GM12878 (cell line): ENCODE data around the gene LDLRAD4. TPM values are rescaled to one million over a fixed set of nuclear protein-coding genes. Genes with fewer than 3 reads are reported as not detected.

ENCODE experiments used
- ATAC-seq: fragments of 200-7000 bp; cut with Tn5 transposase; 3 replicates; pipeline ENCODE4 v1.9.1; 2020; ENCODE audit warnings: mild to moderate bottlenecking, moderate library complexity
- BruUV-seq: library from RNA; stranded (reverse); fragments of 400-500 nt; replicated peaks from 2 replicates; lab custom pipeline; 2021; lab: Mats Ljungman, UMichigan
- CTCF ChIA-PET: fragments of 300-600 bp; sonication (Branson Sonifier 250); formaldehyde crosslinking; extraction: SDS; loops from one replicate; lab custom pipeline; 2021; ENCODE audit warnings: inconsistent platforms; lab: Yijun Ruan, JAX
- POLR2A ChIA-PET: fragments of 350-600 bp; formaldehyde crosslinking; extraction: SDS; loops from one replicate; lab custom pipeline; 2021; ENCODE audit warnings: inconsistent platforms; lab: Charles Lee
- RAD21 ChIA-PET: fragments of 300-600 bp; sonication (Branson Sonifier 250); formaldehyde crosslinking; loops from one replicate; lab custom pipeline; 2023; ENCODE audit warnings: antibody characterized with exemption; ENCODE audit not compliant: unreplicated experiment; lab: Charles Lee
- SMC1A ChIA-PET: fragments of 300-600 bp; sonication (Branson Sonifier 250); formaldehyde crosslinking; loops from one replicate; lab custom pipeline; 2023; ENCODE audit not compliant: unreplicated experiment, uncharacterized antibody; lab: Charles Lee
- DNase-seq: peaks from one replicate; pipeline ENCODE4 v3.0.0-alpha.2; 2011; ENCODE audit warnings: low read depth, low spot score
- FAIRE-seq: peaks from 3 replicates; lab custom pipeline; 2011; peaks lifted over from hg19 to GRCh38; lab: Jason Lieb, UNC
- H2AFZ ChIP-seq: 2 replicates; pipeline ENCODE4 v1.6.0; 2011; ENCODE audit warnings: low read depth, low read length, control low read depth; ENCODE audit not compliant: control insufficient read depth
- H3K27ac ChIP-seq: 2 replicates; pipeline ENCODE4 v1.5.1; 2011; ENCODE audit warnings: control low read depth; ENCODE audit not compliant: control insufficient read depth, insufficient read depth
- H3K27me3 ChIP-seq, 2 experiments: replicated peaks in 1 of 2; 2 replicates each; pipeline versions ENCODE4 v1.6.0 to v1.6.1; 2011; ENCODE audit warnings: low read length in 1 of 2; ENCODE audit not compliant: control insufficient read depth in 2 of 2, insufficient read depth in 2 of 2
- H3K36me3 ChIP-seq, 2 experiments: 2 replicates each; pipeline ENCODE4 v1.5.1; 2011; ENCODE audit warnings: low read length in 1 of 2; ENCODE audit not compliant: control insufficient read depth in 2 of 2, insufficient read depth in 2 of 2
- H3K4me1 ChIP-seq: 2 replicates; pipeline ENCODE4 v1.6.1; 2011; ENCODE audit warnings: mild to moderate bottlenecking, low read length, moderate library complexity, mixed read lengths; ENCODE audit not compliant: control insufficient read depth, insufficient read depth
- H3K4me2 ChIP-seq: 2 replicates; pipeline ENCODE4 v1.6.0; 2011; ENCODE audit warnings: control low read depth; ENCODE audit not compliant: control insufficient read depth, insufficient read depth
- H3K4me3 ChIP-seq: fragments of 200-600 bp; sonication (generic); 2 replicates; pipeline ENCODE4 v1.5.1; 2016
- H3K79me2 ChIP-seq: 2 replicates; pipeline ENCODE4 v1.6.0; 2011; ENCODE audit warnings: low read length; ENCODE audit not compliant: control insufficient read depth, insufficient read depth
- H3K9ac ChIP-seq: 2 replicates; pipeline ENCODE4 v1.8.0; 2011; ENCODE audit warnings: low read length, control low read depth, mixed read lengths; ENCODE audit not compliant: control insufficient read depth, insufficient read depth
- H3K9me3 ChIP-seq: replicated peaks from 3 replicates; pipeline ENCODE4 v1.5.1; 2011; ENCODE audit warnings: mild to moderate bottlenecking, low read length; ENCODE audit not compliant: control insufficient read depth, insufficient read depth
- H4K20me1 ChIP-seq: 2 replicates; pipeline ENCODE4 v1.6.0; 2011; ENCODE audit not compliant: control insufficient read depth, insufficient read depth
- BACH1 ChIP-seq: fragments of 450-650 bp; IDR thresholded peaks from 2 replicates; pipeline ENCODE4 v1.6.1; 2017; ENCODE audit warnings: mild to moderate bottlenecking, borderline replicate concordance
- E4F1 ChIP-seq: fragments of 450-650 bp; IDR thresholded peaks from 2 replicates; pipeline ENCODE4 v1.6.1; 2018; ENCODE audit warnings: borderline replicate concordance, mild to moderate bottlenecking; ENCODE audit not compliant: partially characterized antibody
- RAD21 ChIP-seq: IDR thresholded peaks from 2 replicates; pipeline ENCODE4 v1.6.1; 2011; ENCODE audit warnings: mild to moderate bottlenecking, low read depth, low read length, moderate library complexity; ENCODE audit not compliant: insufficient read depth
- RELA ChIP-seq: fragments of 450-650 bp; IDR thresholded peaks from 2 replicates; pipeline ENCODE4 v1.8.0; 2014; ENCODE audit warnings: borderline replicate concordance; ENCODE audit not compliant: partially characterized antibody
- WGBS: methylation state at CpG from one replicate; pipeline ENCODE4 v1.1.6; 2016; ENCODE audit warnings: low lambda C conversion rate; ENCODE audit not compliant: insufficient replicate concordance, insufficient coverage; ENCODE audit errors: missing lambda C conversion rate; 5-methylcytosine and 5-hydroxymethylcytosine counted together
- in situ Hi-C: fragments of 300-500 bp; cut with MboI; formaldehyde crosslinking; loops from 9 replicates; pipeline ENCODE4 v1.14.3; 2018; ENCODE audit warnings: mixed read lengths
- intact Hi-C: fragments of 100-400 bp; cut with micrococcal nuclease; formaldehyde crosslinking; loops from one replicate; pipeline ENCODE4 v1.14.2; 2022; ENCODE audit not compliant: unreplicated experiment
- polyA plus RNA-seq, 11 experiments: library from polyadenylated mRNA; depleted of rRNA in 4 of 11; unstranded in 6 of 11; stranded (reverse) in 5 of 11; fragments of >200 nt; fragmentation: Nextera tagmentation in 4 of 11; fragmentation: Illumina TruSeq in 1 of 11; extraction: Ambion mirVana in 4 of 11; extraction: Trizol in 1 of 11; gene quantifications; 1 replicate in 1 of 11; 2 replicates in 10 of 11; pipeline versions ENCODE4 v1.2.1 to v1.2.3, GENCODE V29; 2011 to 2016; ENCODE audit warnings: inconsistent platforms in 2 of 11, missing spikeins in 2 of 11, low read depth in 1 of 11
- total RNA-seq, 4 experiments: library from RNA; depleted of rRNA in 3 of 4; stranded (reverse); fragments of >200 nt in 3 of 4; fragmentation: Illumina TruSeq in 1 of 4; extraction: Trizol in 1 of 4; gene quantifications; 2 replicates each; pipeline versions ENCODE4 v1.2.1 to v1.2.3, GENCODE V29; 2013 to 2021
- TF ChIP-seq, protein P1 (sequence below): IDR thresholded peaks from 2 replicates; pipeline ENCODE4 v1.6.1; 2012; ENCODE audit warnings: low read depth, low read length, improper control_type of control experiment

Gene LDLRAD4
- total and polyA plus RNA-seq, 10 of the 15 experiments (the other 5 are each of a cell fraction or from before 2014, with no cell fraction given) = 2.7 to 16.8 (median 11.2) TPM

GRCh38 chr18:13580991-13581390 lies 362.4 kb downstream of the LDLRAD4 start:
- Histone ChIP-seq H3K4me3 (no peak overlapping the region), H2AFZ (no peak overlapping the region), H3K4me2 (no peak overlapping the region), H3K27ac (no peak overlapping the region), H3K79me2 (no peaks in the 10 kb centered on the region), H3K36me3 (no peaks in the 10 kb centered on the region), H3K9me3 (no peaks in the 10 kb centered on the region), H4K20me1 (no peaks in the 10 kb centered on the region)
- DNase-seq = no peak
- ChIA-PET CTCF (interaction anchor here (1.0 to 3.7 kb wide), 7 partner anchors 14 to 232 kb away, joined by 3 to 12 read pairs (median 4); no protein-coding TSS in a partner anchor), POLR2A (interaction anchor here (1.0 to 8.5 kb wide), 5 partner anchors 13 to 33 kb away, joined by 3 to 121 read pairs (median 5); no protein-coding TSS in a partner anchor)
- WGBS = 81% methylated on average over 4 of the region's 4 CpGs
- no TSS peak for BruUV-seq
- intact Hi-C loops = no loop called here
- no peak for FAIRE-seq
- no peak for TF ChIP-seq E4F1
- TF ChIP-seq RAD21 = 0 out of 2 replicates have a peak, but pooled peaks have one; percentile 11
- no peak for TF ChIP-seq RELA
- no peak for TF ChIP-seq BACH1
- TF ChIP-seq, protein P1, sequence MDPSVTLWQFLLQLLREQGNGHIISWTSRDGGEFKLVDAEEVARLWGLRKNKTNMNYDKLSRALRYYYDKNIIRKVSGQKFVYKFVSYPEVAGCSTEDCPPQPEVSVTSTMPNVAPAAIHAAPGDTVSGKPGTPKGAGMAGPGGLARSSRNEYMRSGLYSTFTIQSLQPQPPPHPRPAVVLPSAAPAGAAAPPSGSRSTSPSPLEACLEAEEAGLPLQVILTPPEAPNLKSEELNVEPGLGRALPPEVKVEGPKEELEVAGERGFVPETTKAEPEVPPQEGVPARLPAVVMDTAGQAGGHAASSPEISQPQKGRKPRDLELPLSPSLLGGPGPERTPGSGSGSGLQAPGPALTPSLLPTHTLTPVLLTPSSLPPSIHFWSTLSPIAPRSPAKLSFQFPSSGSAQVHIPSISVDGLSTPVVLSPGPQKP = no peak
- TF ChIP-seq, all 136 proteins: peak for 1
- ChIA-PET RAD21 (interaction anchor here (0.9 to 9.3 kb wide), 7 partner anchors 13 to 45 kb away, joined by 3 to 156 read pairs (median 20); no protein-coding TSS in a partner anchor), SMC1A (interaction anchor here (0.7 to 2.9 kb wide), 8 partner anchors 12 to 49 kb away, joined by 3 to 12 read pairs (median 5); no protein-coding TSS in a partner anchor)
- Histone ChIP-seq H3K9ac (no peak overlapping the region), H3K27me3 (no peaks in the 10 kb centered on the region), H3K4me1 (peaks cover 42% of the 10 kb centered on the region)
- ATAC-seq = no peak
- in situ Hi-C loops = no loop called here
